Measurements from ENCODE around the gene MRPS34.
"Not testable (repeated sequence)": the region's sequence is repeated elsewhere in the genome, so short reads cannot be mapped to it uniquely, and the experiment has no call there.

Gene MRPS34

DNA sequence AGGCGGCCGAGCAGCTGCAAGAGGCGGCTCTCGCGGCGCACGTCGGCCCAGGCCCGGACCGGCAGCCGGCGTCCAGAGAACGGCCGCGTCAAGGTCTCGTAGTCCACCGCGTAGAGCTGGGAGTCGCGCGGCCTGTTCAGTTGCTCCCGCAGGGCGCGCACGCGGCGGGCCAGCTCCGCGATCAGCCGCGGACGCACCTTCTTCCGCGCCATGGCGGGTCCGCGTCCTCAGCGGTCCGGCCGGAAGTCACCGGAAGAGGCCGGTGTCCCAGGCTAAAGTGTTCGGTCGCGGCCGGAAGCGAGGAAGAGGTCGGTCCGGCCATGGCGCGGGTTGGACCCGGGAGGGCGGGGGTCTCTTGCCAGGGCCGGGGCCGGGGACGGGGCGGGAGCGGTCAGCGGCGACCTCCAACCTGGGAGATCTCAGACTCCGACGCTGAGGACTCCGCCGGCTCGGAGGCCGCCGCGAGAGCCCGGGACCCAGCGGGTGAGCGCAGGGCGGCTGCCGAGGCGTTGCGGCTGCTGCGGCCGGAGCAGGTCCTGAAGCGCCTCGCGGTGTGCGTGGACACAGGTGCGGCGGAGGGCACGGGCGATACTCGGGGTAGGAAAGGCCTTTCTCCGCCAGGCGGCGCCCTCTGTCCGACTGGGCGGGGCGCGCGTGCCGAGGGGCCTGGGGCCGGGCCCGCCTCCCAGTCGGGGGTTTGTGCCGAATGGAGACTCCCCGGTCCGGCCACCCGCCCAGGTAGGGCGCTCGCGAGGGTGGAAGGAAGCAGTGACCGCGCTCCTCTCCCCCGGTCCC is at the start of gene MRPS34:
MRPS34 (minus strand) TSS at position 227 of the 795 bp plus-strand sequence; CDS start at position 212, 15 bp downstream.
- in situ Hi-C loops (cut with MboI; ENCODE audit: low sequenced_read_pairs) = no loop called here

GRCh38 chr16:1821861-1822611 is 49.1 kb upstream of the MRPS34 start:
- in situ Hi-C loops (cut with MboI; ENCODE audit: low sequenced_read_pairs) = no loop called here

DNA sequence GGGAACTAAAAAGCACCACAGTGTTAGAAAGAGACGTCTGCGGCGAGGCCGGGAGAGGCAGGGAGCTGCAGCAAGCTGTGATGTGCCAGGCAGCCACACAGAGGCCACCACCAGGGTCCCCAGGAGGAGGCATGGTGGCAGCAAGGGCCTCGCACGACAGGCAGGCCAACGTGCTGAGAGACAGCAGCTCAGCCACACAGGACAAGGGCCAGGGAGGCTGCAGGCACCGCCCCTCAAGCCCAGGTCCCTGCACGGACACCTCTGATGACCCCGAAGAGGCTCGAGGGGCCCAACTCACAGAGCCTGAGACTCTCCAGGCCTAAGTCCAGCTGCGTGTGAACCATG is 48.0 kb upstream of the MRPS34 start:
- in situ Hi-C loops (cut with MboI; ENCODE audit: low sequenced_read_pairs) = no loop called here

GRCh38 chr16:1820096-1820945 is 47.4 kb upstream of the MRPS34 start:
- in situ Hi-C loops (cut with MboI; ENCODE audit: low sequenced_read_pairs) = no loop called here

GRCh38 chr16:1819611-1820010 is 46.7 kb upstream of the MRPS34 start:
- in situ Hi-C loops (cut with MboI; ENCODE audit: low sequenced_read_pairs) = no loop called here

- in situ Hi-C loops (cut with MboI; ENCODE audit: low sequenced_read_pairs) = no loop called here
Measured at GRCh38 chr16:1818873-1819525, 46.1 kb upstream of the MRPS34 start.

DNA sequence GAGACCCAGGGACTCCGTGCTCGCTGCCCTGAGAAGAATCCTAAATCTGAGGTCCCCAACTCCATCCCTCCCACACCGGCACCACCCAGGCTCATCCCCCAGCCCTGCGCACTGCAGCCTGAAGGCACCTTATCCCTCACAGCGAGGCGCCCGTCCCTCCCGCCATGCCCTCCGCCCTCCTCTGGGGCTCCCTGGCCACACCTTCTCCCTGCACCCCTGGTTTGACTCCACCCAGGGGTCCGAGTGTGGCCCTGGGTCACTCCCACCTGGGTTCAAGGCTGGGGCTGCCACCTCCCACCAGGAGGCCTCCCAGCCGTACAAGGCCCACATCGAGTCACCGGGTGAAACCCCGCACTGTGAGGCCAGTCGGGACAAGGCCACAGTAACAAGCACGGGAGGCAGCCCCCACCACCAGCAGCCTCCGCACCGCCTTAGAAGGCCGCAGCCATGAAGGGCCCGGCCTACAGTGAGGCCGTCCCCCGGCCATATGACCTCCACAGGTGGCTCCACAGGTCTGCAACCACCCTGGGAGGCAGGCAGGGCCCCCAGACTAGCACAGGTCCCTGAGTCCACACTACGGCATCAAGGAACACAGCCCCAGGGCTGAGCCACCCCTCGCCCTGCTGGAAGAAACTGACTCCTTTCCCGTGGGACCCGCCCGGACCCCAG is 45.4 kb upstream of the MRPS34 start:
- in situ Hi-C loops (cut with MboI; ENCODE audit: low sequenced_read_pairs) = no loop called here

DNA sequence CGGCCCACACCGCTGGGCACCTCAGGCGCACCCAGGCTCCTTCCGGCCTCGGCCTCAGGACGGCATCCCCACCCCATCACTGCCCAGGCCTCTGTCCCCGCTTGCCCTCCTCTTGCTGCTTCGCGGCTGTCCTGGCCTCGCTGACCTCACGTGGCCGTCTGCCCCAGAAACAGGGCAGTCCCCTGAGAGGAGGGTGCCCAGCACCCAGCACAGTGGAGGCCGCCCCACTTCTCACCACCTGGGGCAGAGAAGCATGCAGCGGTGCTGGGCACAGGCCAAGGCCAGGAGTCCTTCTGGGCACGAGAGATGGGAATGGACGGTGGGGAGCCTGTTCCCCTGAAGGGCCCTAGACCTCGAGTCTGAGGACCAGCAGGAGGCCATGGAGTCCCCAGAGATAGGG is 44.8 kb upstream of the MRPS34 start:
- in situ Hi-C loops (cut with MboI; ENCODE audit: low sequenced_read_pairs) = no loop called here

GRCh38 chr16:1817276-1817589 is 44.3 kb upstream of the MRPS34 start:
- in situ Hi-C loops (cut with MboI; ENCODE audit: low sequenced_read_pairs) = no loop called here

DNA sequence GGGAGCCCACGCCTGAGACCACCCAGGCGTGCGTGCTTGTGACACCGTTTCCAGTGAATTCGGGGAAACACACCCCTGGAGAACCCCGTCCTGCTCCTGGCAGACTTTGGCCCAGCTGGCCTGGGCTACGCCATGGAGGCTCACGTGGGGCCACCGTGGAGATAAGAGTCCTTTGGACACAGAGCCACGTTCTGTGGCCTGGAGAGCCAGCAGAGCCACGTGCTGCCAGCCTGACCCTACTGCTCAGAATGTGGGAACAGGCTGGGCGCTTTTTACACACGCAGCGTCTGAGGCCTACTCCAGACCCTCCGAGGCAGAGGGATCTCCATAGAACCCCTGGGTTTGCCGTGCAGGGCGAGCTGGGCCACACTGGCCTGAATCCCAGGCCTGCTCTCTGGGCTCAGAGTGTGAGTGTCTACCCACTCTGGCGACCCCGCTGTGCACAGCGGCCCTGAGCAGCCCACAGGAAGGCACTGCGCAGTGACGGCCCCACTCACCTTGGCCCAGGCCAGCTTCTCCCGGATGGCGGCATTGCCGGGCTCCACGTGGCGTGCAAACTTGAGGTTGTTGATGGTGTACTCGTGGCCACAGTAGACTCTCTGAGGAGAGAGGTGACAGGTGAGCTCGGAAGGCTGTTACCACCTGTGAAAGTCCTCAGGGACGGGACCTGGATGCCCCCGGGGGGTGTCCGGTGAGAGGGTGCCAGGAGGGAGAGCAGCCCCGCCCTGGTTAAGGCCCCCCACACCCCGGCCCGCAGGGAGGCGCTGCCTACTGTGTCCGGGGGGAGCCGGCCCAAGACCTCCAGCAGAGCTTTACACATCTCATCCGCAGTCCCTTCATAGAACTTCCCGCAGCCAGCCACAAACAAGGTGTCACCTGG is 43.7 kb upstream of the MRPS34 start:
- in situ Hi-C loops (cut with MboI; ENCODE audit: low sequenced_read_pairs) = no loop called here

- in situ Hi-C loops (cut with MboI; ENCODE audit: low sequenced_read_pairs) = no loop called here
Measured at GRCh38 chr16:1815461-1815860, 42.5 kb upstream of the MRPS34 start.

- in situ Hi-C loops (cut with MboI; ENCODE audit: low sequenced_read_pairs) = no loop called here
Measured at GRCh38 chr16:1812732-1813163, 39.8 kb upstream of the MRPS34 start.

- in situ Hi-C loops (cut with MboI; ENCODE audit: low sequenced_read_pairs) = no loop called here
Measured at GRCh38 chr16:1810536-1810935, 37.6 kb upstream of the MRPS34 start.

GRCh38 chr16:1810106-1810505 is 37.2 kb upstream of the MRPS34 start:
- in situ Hi-C loops (cut with MboI; ENCODE audit: low sequenced_read_pairs) = no loop called here

GRCh38 chr16:1809281-1809801 is 36.4 kb upstream of the MRPS34 start:
- in situ Hi-C loops (cut with MboI; ENCODE audit: low sequenced_read_pairs) = no loop called here

- in situ Hi-C loops (cut with MboI; ENCODE audit: low sequenced_read_pairs) = no loop called here
Measured at GRCh38 chr16:1808691-1809090, 35.8 kb upstream of the MRPS34 start.

DNA sequence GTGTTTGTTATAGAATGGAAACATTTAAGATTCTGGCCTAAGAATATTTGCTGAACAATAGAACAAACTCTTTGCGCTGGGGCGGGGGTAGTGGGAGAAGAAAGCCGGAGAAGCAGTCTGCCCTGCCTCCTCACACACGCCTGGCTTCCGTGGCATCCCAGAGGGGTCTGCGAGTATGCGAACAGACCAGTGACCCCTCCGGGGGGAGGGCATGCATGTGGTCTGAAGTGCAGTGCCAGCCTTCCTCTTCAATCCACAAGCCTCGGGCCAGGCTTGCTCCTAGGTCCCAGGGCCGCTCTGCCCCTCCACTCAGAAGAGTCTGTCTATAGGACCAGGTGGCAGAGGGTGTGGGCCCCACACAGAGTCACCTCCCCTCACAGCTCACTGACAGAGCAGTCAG is 34.7 kb upstream of the MRPS34 start:
- in situ Hi-C loops (cut with MboI; ENCODE audit: low sequenced_read_pairs) = no loop called here

- in situ Hi-C loops (cut with MboI; ENCODE audit: low sequenced_read_pairs) = no loop called here
Measured at GRCh38 chr16:1800701-1801100, 27.8 kb upstream of the MRPS34 start.

DNA sequence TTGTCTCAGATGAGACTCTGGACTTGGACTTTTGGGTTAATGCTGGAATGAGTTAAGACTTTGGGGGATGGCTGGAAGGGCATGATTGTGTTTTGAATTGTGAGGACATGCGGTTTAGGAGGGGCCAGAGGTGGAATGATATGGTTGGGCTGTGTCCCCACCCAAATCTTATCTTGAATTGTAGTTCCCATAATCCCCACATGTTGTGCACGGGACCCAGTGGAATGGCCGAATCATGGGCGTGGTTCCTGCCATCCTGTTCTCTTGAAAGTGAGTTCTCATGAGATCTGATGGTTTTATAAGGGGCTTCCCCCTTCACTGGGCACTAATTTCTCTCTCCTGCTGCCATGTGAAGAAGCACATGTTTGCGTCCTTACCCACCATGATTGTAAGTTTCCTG is 26.3 kb upstream of the MRPS34 start:
- in situ Hi-C loops (cut with MboI; ENCODE audit: low sequenced_read_pairs) = not testable (repeated sequence)

Measured in HL-60/S4 (cell line).